ELR (cell line): ENCODE results near the gene USP35.

Experiments used
- DNase-seq: peaks from one replicate; pipeline ENCODE4 v3.0.0-alpha.2; 2015; ENCODE audit warnings: low read depth

USP35 gene

GRCh38 chr11:78196661-78197091 lies 8.0 kb downstream of the USP35 start:
- DNase-seq = no peak

- DNase-seq = no peak
Observed at GRCh38 chr11:78197816-78198215, 9.1 kb downstream of the USP35 start.

GRCh38 chr11:78199015-78199652 lies 10.4 kb downstream of the USP35 start:
- no peak for DNase-seq

GRCh38 chr11:78199653-78200015 lies 10.9 kb downstream of the USP35 start:
- DNase-seq = no peak

- DNase-seq = no peak
Observed at GRCh38 chr11:78200061-78200460, 11.3 kb downstream of the USP35 start.

- DNase-seq = no peak
Observed at GRCh38 chr11:78200553-78200952, 11.8 kb downstream of the USP35 start.

- DNase-seq = no peak
Observed at GRCh38 chr11:78201096-78201818, 12.5 kb downstream of the USP35 start.

- DNase-seq = no peak
Observed at GRCh38 chr11:78202733-78203167, 14.0 kb downstream of the USP35 start.

- DNase-seq = no peak
Observed at GRCh38 chr11:78203184-78203583, 14.5 kb downstream of the USP35 start.

GRCh38 chr11:78205256-78205655 lies 16.5 kb downstream of the USP35 start:
- DNase-seq = no peak

- no peak for DNase-seq
Observed at GRCh38 chr11:78205691-78206090, 17.0 kb downstream of the USP35 start.

GRCh38 chr11:78207532-78208256 lies 19.0 kb downstream of the USP35 start:
- DNase-seq = no peak

- DNase-seq = no peak
Observed at GRCh38 chr11:78208257-78209165, 19.8 kb downstream of the USP35 start.

GRCh38 chr11:78209478-78209877 lies 20.8 kb downstream of the USP35 start:
- DNase-seq = no peak

GRCh38 chr11:78210000-78210608 lies 21.4 kb downstream of the USP35 start:
- no peak for DNase-seq

- no peak for DNase-seq
Observed at GRCh38 chr11:78211565-78211964, 22.8 kb downstream of the USP35 start.

GRCh38 chr11:78212586-78213371 lies 24.1 kb downstream of the USP35 start:
- no peak for DNase-seq

- no peak for DNase-seq
Observed at GRCh38 chr11:78213526-78214330, 25.0 kb downstream of the USP35 start.

GRCh38 chr11:78214331-78215194 lies 25.8 kb downstream of the USP35 start:
- DNase-seq = no peak
